DMS79 treated with DMSO at 0.1 percent for 48 hours (cell line): ENCODE results near the gene TMEM88.
"Not testable (repeated sequence)": the region's sequence is repeated elsewhere in the genome, so short reads cannot be mapped to it uniquely, and the experiment has no call there.

Experiments
- DNase-seq: peaks from one replicate; lab custom pipeline; 2025; lab: John Stamatoyannopoulos, UW

Gene TMEM88

GRCh38 chr17:7854851-7855659 lies at the start of gene TMEM88:
TMEM88 (plus strand) TSS chr17:7855066; CDS start chr17:7855075, 9 bp downstream.
- DNase-seq, result no peak

- no peak for DNase-seq
These were observed 48.3 kb upstream of the TMEM88 start for GRCh38 chr17:7806587-7806986.

GRCh38 chr17:7807206-7807605 lies 47.7 kb upstream of the TMEM88 start:
- no peak for DNase-seq

GRCh38 chr17:7809086-7809790 lies 45.6 kb upstream of the TMEM88 start:
- DNase-seq, result no peak

- DNase-seq, result not testable (repeated sequence)
These were observed 45.0 kb upstream of the TMEM88 start for GRCh38 chr17:7809791-7810343.

- no peak for DNase-seq
These were observed 43.6 kb upstream of the TMEM88 start for GRCh38 chr17:7811251-7811650.

GRCh38 chr17:7814969-7815368 lies 39.9 kb upstream of the TMEM88 start:
- DNase-seq, result no peak

GRCh38 chr17:7816926-7817642 lies 37.8 kb upstream of the TMEM88 start:
- DNase-seq, result no peak

GRCh38 chr17:7817643-7817964 lies 37.3 kb upstream of the TMEM88 start:
- no peak for DNase-seq

GRCh38 chr17:7818026-7818425 lies 36.8 kb upstream of the TMEM88 start:
- DNase-seq, result no peak

GRCh38 chr17:7818746-7819645 lies 35.9 kb upstream of the TMEM88 start:
- DNase-seq, result no peak

GRCh38 chr17:7820231-7820630 lies 34.6 kb upstream of the TMEM88 start:
- DNase-seq, result no peak

- no peak for DNase-seq
These were observed 32.7 kb upstream of the TMEM88 start for GRCh38 chr17:7822126-7822525.

- DNase-seq, result no peak
These were observed 31.3 kb upstream of the TMEM88 start for GRCh38 chr17:7823581-7824001.

- DNase-seq, result no peak
These were observed 30.6 kb upstream of the TMEM88 start for GRCh38 chr17:7824021-7824924.

GRCh38 chr17:7825206-7825990 lies 29.5 kb upstream of the TMEM88 start:
- DNase-seq, result no peak

- DNase-seq, result no peak
These were observed 24.2 kb upstream of the TMEM88 start for GRCh38 chr17:7830616-7831015.

- no peak for DNase-seq
These were observed 23.6 kb upstream of the TMEM88 start for GRCh38 chr17:7831233-7831632.

- no peak for DNase-seq
These were observed 22.4 kb upstream of the TMEM88 start for GRCh38 chr17:7832431-7832830.
